Mucosa of descending colon (tissue), 3 donors: ENCODE data around the gene TP63. TPM values are rescaled to one million over a fixed set of nuclear protein-coding genes. Genes with fewer than 3 reads are reported as not detected.

Source experiments
- ATAC-seq: fragments of 200-7000 bp; cut with Tn5 transposase; one replicate; pipeline ENCODE4 v1.9.1; 2020; ENCODE audit warnings: mild to moderate bottlenecking, moderate library complexity
- DNase-seq, 3 donors: peaks; one replicate each; pipeline ENCODE4 v3.0.0-alpha.2; 2020
- H3K36me3 ChIP-seq: fragments of 200-600 bp; one replicate; pipeline ENCODE4 v1.8.0; 2021; ENCODE audit warnings: low read depth, mild to moderate bottlenecking
- H3K4me1 ChIP-seq: fragments of 200-600 bp; one replicate; pipeline ENCODE4 v1.8.0; 2021; ENCODE audit warnings: low read depth, mild to moderate bottlenecking
- H3K4me3 ChIP-seq: fragments of 200-600 bp; one replicate; pipeline ENCODE4 v1.8.0; 2021; ENCODE audit warnings: mild to moderate bottlenecking
- H3K9me3 ChIP-seq: fragments of 200-600 bp; one replicate; pipeline ENCODE4 v1.8.0; 2021; ENCODE audit warnings: mild to moderate bottlenecking
- CTCF ChIP-seq: fragments of 200-600 bp; IDR thresholded peaks from one replicate; pipeline ENCODE4 v1.8.0; 2022; ENCODE audit warnings: antibody characterized with exemption, mild to moderate bottlenecking
- intact Hi-C, 2 donors: fragments of 100-400 bp; cut with DNase I in 1 of 2; cut with micrococcal nuclease in 1 of 2; formaldehyde crosslinking; loops; one replicate each; pipeline versions ENCODE4 v1.11.0 to v1.11.1; 2022; cut with DNase I, micrococcal nuclease
- total RNA-seq, 3 donors: library from RNA; stranded (reverse); fragmentation: NEBNext Ultra II Directional in 2 of 3; extraction: Animal tissue kit (Norgen Biotek cat#: 25700) in 2 of 3; gene quantifications; one replicate each; pipeline versions ENCODE4 v1.2.1 to v1.2.4, GENCODE V29; 2021 to 2023
- donor health status: DM: no; HTN: no; CAD: no; lungs with moderate emphysema.
- donor health status: DM: no; HTN: no; CAD: no.
- donor health status: DM: no; HTN: yes; CAD: no.

The TP63 gene
- total RNA-seq, 3 donors from 2014 or later: 0.31 to 0.57 TPM; not detected in 1

GRCh38 chr3:189621948-189622603 lies 9.1 kb upstream of the TP63 start:
- no peak for DNase-seq
- Histone ChIP-seq H3K4me1 (no peaks in the 10 kb centered on the region), H3K9me3 (no peaks in the 10 kb centered on the region), H3K36me3 (no peaks in the 10 kb centered on the region), H3K4me3 (no peak overlapping the region)
- TF ChIP-seq CTCF: no peak
- intact Hi-C loops: no loop called here
- no peak for ATAC-seq

- DNase-seq: no peak
- Histone ChIP-seq H3K4me1 (no peaks in the 10 kb centered on the region), H3K36me3 (no peaks in the 10 kb centered on the region), H3K9me3 (no peaks in the 10 kb centered on the region), H3K4me3 (no peak overlapping the region)
- no peak for ATAC-seq
- TF ChIP-seq CTCF: no peak
- intact Hi-C loops: no loop called here
Observed at GRCh38 chr3:189622629-189623028, 8.6 kb upstream of the TP63 start.

- no peak for ATAC-seq
Observed at GRCh38 chr3:189624130-189624529, 7.1 kb upstream of the TP63 start.

GRCh38 chr3:189625071-189625470 lies 6.1 kb upstream of the TP63 start:
- H3K4me1 ChIP-seq: no peaks in the 10 kb centered on the region
- no peak overlapping the region for H3K4me3 ChIP-seq
- intact Hi-C loops: no loop called here
- no peaks in the 10 kb centered on the region for H3K9me3 ChIP-seq
- no peak for DNase-seq
- H3K36me3 ChIP-seq: no peaks in the 10 kb centered on the region
- no peak for ATAC-seq
- no peak for TF ChIP-seq CTCF

More at GRCh38 chr3:189624130-189624529, 7.1 kb upstream of the TP63 start:
- no peaks in the 10 kb centered on the region for H3K36me3 ChIP-seq
- H3K4me3 ChIP-seq: no peak overlapping the region
- no peak for TF ChIP-seq CTCF
- no peaks in the 10 kb centered on the region for H3K4me1 ChIP-seq
- DNase-seq: no peak
- intact Hi-C loops: no loop called here
- H3K9me3 ChIP-seq: no peaks in the 10 kb centered on the region

- ATAC-seq: no peak
- H3K36me3 ChIP-seq: no peaks in the 10 kb centered on the region
- H3K4me1 ChIP-seq: no peaks in the 10 kb centered on the region
- intact Hi-C loops: no loop called here
- no peak for TF ChIP-seq CTCF
- no peak overlapping the region for H3K4me3 ChIP-seq
- DNase-seq: no peak
- H3K9me3 ChIP-seq: no peaks in the 10 kb centered on the region
Observed at GRCh38 chr3:189625572-189625971, 5.6 kb upstream of the TP63 start.

- DNase-seq (no peak), ATAC-seq (no peak)
- Histone ChIP-seq H3K9me3 (no peaks in the 10 kb centered on the region), H3K4me1 (no peaks in the 10 kb centered on the region), H3K36me3 (no peaks in the 10 kb centered on the region), H3K4me3 (no peak overlapping the region)
- no peak for TF ChIP-seq CTCF
- intact Hi-C loops: no loop called here
Observed at GRCh38 chr3:189626286-189626685, 4.9 kb upstream of the TP63 start.
